HL-60 (cell line): ENCODE data around the gene SETBP1.

Experiments
- CTCF ChIP-seq: IDR thresholded peaks from one replicate; pipeline ENCODE4 v1.5.1; 2011; ENCODE audit warnings: low read length, control low read depth, inconsistent platforms; ENCODE audit not compliant: insufficient read depth
- GABPA ChIP-seq: IDR thresholded peaks from 2 replicates; pipeline ENCODE4 v1.6.1; 2012; ENCODE audit warnings: low read depth
- POLR2AphosphoS5 ChIP-seq: IDR thresholded peaks from 2 replicates; pipeline ENCODE4 v1.6.1; 2012; ENCODE audit warnings: low read depth
- REST ChIP-seq: IDR thresholded peaks from 2 replicates; pipeline ENCODE4 v1.6.1; 2012; ENCODE audit warnings: low read depth; ENCODE audit not compliant: insufficient replicate concordance
- SPI1 ChIP-seq: IDR thresholded peaks from 2 replicates; pipeline ENCODE4 v1.6.1; 2012; ENCODE audit warnings: low read depth, mild to moderate bottlenecking, borderline replicate concordance

DNA sequence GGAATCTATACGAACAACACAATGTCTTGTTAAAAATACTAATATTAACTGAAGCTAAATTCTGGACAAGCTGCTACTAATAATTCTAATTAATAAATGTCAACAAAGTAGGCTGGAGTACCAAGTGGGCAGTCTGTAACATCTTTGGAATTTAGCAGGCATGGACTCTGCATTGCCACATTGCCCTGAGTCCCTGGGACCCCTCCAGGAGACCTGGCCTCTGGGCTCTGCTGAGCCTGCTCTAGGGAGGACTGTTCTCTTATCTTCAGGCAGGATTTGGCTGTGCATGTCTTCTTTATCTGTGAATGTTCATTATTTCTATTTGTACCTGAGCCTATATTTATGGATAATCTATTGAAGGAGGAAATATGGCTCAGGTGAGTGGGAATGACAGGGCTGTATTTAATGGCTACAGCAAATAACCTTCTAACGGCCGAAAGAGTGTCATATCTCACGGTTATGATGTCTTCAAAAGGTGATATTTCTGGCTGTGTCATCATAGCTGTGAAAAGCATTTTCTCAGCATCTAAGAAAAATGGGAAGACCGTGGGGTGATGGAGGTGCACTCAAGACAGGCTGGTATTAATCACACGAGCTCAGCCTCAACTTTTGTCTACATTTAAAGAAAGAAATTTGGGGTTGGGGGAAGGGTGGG is 28.6 kb upstream of the SETBP1 start:
- TF ChIP-seq POLR2AphosphoS5 (no peak), CTCF (no peak), GABPA (no peak), REST (no peak), SPI1 (no peak)
